Liver (tissue), 3 donors: ENCODE measurements around the gene SEL1L.

ENCODE experiments used
- CTCF ChIP-seq: fragments of 150-350 bp; IDR thresholded peaks from 2 replicates; pipeline ENCODE4 v1.5.1; 2017; ENCODE audit warnings: improper control_type of control experiment, low read depth, low read length; ENCODE audit not compliant: missing input control
- GABPA ChIP-seq, 2 donors: IDR thresholded peaks in 1 of 2; conservative IDR thresholded peaks in 1 of 2; 2 replicates each; pipeline ENCODE4 v1.6.1; 2016; ENCODE audit warnings: antibody characterized with exemption in 2 of 2, mild to moderate bottlenecking in 1 of 2, moderate library complexity in 1 of 2
- HNF4G ChIP-seq: IDR thresholded peaks from 2 replicates; pipeline ENCODE4 v1.6.1; 2016; ENCODE audit warnings: antibody characterized with exemption
- JUND ChIP-seq, 2 donors: IDR thresholded peaks; 2 replicates each; pipeline ENCODE4 v1.6.1; 2016; ENCODE audit warnings: antibody characterized with exemption in 2 of 2
- MAX ChIP-seq: IDR thresholded peaks from 2 replicates; pipeline ENCODE4 v1.6.1; 2016; ENCODE audit warnings: antibody characterized with exemption
- RXRA ChIP-seq, 2 donors: IDR thresholded peaks; 2 replicates each; pipeline ENCODE4 v1.6.1; 2017 to 2018; ENCODE audit warnings: antibody characterized with exemption in 2 of 2, mild to moderate bottlenecking in 1 of 2
- donor health status: healthy.
- donor health status: healthy.

- TF ChIP-seq CTCF (no peak), HNF4G (no peak), MAX (no peak), GABPA (IDR thresholded peaks at IDR 0.05 in 1 of 2, conservative IDR thresholded peaks at IDR 0.05 in 1 of 2) (no peak), JUND (IDR thresholded peaks at IDR 0.05) (no peak), RXRA (IDR thresholded peaks at IDR 0.05) (no peak)
Observed at GRCh38 chr14:81567302-81567701, 33.6 kb upstream of the SEL1L start.
